Sciatic nerve (tissue), 2 donors: ENCODE data around the gene SRBD1. TPM values are rescaled to one million over a fixed set of nuclear protein-coding genes. Genes with fewer than 3 reads are reported as not detected.
"Not testable (repeated sequence)": the region's sequence is repeated elsewhere in the genome, so short reads cannot be mapped to it uniquely, and the experiment has no call there.

Source experiments
- ATAC-seq: fragments of 200-7000 bp; cut with Tn5 transposase; one replicate; pipeline ENCODE4 v1.9.1; 2020; ENCODE audit warnings: mild to moderate bottlenecking, moderate library complexity
- DNase-seq: peaks from one replicate; pipeline ENCODE4 v3.0.0-alpha.2; 2020; ENCODE audit warnings: low spot score
- intact Hi-C: fragments of 100-400 bp; cut with DNase I; formaldehyde crosslinking; loops from one replicate; pipeline ENCODE4 v1.14.2; 2022
- total RNA-seq: library from RNA; stranded (reverse); fragmentation: NEBNext Ultra II Directional; extraction: Animal tissue kit (Norgen Biotek cat#: 25700); gene quantifications from one replicate; pipeline ENCODE4 v1.2.1, GENCODE V29; 2021
- donor health status: DM: no; HTN: no; CAD: no.
- donor health status: DM: no; HTN: no; CAD: no.

Gene SRBD1
- total RNA-seq, 1 donor from 2014 or later = 22.5 TPM

GRCh38 chr2:45448217-45448616 lies 162.8 kb downstream of the SRBD1 start:
- intact Hi-C loops = no loop called here
- ATAC-seq (no peak), DNase-seq (no peak)

GRCh38 chr2:45446016-45446415 lies 165.1 kb downstream of the SRBD1 start:
- DNase-seq (no peak), ATAC-seq (no peak)
- intact Hi-C loops = no loop called here

GRCh38 chr2:45445037-45445436 lies 166.0 kb downstream of the SRBD1 start:
- intact Hi-C loops = no loop called here
- no peak for DNase-seq
- no peak for ATAC-seq

DNA sequence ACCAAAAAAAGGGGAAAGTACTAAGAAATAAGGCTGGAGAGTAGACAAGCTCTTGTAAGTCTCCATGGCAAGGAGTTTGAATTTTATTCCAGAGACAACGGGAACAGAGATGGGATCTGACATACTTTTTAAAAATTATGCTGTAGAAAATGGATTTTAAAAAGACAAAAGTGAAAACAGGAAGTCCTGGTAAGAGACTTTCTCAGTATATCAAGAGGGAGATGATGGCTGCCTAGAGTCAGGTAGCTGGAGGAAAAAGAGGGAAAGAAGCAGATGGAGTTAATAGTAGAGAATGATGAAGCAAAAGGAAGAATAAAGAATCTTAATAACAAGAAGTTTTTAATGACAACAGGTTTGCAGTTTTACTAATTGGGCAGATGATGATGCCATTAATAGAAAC lies 168.1 kb downstream of the SRBD1 start:
- DNase-seq = no peak
- ATAC-seq = no peak
- intact Hi-C loops = no loop called here

- intact Hi-C loops = no loop called here
- ATAC-seq = no peak
- no peak for DNase-seq
These were observed 169.0 kb downstream of the SRBD1 start for GRCh38 chr2:45442026-45442425.

GRCh38 chr2:45441571-45441970 lies 169.5 kb downstream of the SRBD1 start:
- intact Hi-C loops = no loop called here
- no peak for DNase-seq
- no peak for ATAC-seq

DNA sequence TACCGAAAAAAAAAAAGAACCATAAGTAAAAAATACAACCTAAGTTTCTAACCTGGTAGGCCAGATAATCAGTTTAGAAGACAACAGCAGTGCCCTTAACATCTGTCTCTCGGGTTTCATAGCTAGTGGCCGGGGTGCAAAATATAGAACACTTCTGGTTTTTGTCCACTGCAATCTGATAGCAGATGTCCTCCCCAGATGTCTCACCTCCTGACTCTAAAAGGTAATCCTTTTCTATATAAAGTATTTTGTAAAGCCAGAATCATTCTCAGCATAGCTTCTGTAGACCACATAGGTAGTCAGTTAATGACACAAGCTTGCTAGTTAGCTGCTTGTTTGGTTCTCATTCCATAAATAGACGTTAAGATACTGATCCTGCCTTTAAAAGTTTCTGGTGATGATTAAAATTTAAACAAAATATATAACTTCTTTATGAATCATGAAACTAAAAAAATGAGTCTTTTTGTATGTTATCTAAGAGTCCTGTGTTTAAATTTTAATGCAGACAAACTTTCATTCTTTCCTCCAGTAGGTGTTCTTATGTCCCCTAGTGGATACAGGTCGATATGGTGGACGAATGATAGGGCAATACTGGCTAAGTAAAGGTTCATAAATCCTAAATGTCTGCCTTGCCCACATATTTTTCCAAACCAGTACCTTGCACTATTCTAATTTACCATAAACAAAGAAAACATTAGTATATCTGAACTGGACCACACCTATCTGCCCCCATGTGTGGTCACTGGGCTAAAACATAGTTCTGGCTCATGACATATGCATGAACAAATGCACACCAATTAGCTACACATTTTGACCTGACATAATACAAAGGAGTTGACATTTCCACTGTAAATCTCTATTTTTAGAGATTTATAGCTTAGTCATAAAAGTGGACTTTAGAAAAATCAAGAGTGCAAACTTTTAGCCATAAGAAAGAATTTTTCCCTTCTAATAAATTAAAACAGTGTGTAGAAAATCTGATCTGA lies 171.0 kb downstream of the SRBD1 start:
- intact Hi-C loops = no loop called here
- ATAC-seq (no peak), DNase-seq (no peak)

- intact Hi-C loops = no loop called here
- no peak for DNase-seq
- ATAC-seq = no peak
These were observed 172.0 kb downstream of the SRBD1 start for GRCh38 chr2:45438872-45439665.

GRCh38 chr2:45436456-45436855 lies 174.6 kb downstream of the SRBD1 start:
- no peak for ATAC-seq
- DNase-seq = no peak
- intact Hi-C loops = no loop called here

- DNase-seq = no peak
- no peak for ATAC-seq
- intact Hi-C loops = no loop called here
These were observed 175.8 kb downstream of the SRBD1 start for GRCh38 chr2:45435316-45435715.

DNA sequence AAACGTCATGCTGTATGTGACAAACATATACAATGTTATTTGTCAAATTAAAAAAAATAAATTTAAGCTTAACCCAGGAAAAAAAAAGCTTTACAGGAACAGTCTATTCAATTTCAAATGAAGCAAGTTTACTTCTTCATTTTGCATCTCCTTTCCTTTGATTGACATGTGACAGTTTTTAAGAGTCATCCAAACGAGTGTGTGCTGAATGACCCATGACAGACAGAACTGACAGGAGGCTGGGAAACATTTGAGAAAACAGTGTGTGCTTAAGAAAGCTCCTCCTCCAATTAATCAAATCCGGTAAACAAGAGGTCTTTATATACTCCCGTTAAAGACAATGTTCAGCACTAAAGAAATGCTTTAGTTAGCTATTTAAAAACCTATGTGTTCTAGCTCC lies 177.7 kb downstream of the SRBD1 start:
- no peak for DNase-seq
- intact Hi-C loops = no loop called here
- ATAC-seq = no peak

DNA sequence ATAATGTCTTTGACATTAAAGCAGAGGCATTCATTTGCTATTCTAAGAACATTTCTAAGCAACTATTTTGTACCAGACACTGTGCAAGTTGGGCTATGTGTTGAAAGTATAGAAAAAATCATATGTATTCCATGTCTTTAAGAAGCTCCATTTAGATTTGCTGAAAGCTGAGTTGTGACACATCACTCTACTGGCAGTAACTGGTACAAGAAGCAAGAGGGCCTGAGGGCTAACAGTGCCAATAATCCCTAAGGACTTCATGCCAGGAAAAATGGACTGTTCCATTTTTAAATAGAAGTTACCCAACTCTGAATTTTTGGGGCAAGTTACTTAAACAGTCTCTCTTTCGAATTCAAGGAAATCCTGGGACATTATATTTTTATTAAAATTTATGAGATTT lies 178.7 kb downstream of the SRBD1 start:
- DNase-seq (no peak), ATAC-seq (no peak)
- intact Hi-C loops = no loop called here

DNA sequence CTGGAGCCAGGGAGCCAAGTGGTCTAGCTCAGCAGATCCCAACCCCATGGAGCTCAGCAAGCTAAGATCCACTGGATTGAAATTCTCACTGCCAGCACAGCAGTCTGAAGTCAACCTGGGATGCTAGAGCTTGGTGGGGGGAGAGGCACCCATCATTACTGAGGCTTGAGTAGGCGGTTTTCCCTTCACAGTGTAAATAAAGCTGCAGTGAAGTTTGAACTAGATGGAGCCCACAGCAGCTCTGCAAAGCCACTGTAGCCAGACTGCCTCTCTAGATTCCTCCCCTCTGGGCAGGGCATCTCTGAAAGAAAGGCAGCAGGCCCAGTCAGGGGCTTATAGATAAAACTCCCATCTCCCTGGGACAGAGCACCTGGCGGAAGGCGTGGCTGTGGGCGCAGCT lies 185.0 kb downstream of the SRBD1 start:
- ATAC-seq, DNase-seq, intact Hi-C loops: not testable (repeated sequence)

DNA sequence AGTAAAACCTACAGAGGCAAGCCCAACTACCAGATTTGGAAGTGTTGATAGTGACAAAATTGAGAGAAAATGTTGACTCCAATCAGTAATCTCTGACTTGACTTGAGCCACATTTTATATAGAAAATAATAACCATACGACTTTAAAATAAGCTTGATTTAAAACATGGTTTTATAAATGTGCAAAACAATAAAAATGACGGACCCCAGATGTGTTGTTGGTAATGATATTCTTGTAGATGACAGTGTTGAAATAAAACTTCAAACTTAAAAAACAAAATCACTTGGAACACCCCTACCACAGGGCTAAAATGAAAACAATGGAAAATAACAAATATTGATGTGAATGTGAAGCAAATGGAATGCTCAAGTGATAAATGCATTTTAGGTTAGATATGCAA lies 188.1 kb downstream of the SRBD1 start:
- ATAC-seq = no peak
- intact Hi-C loops = no loop called here
- no peak for DNase-seq

GRCh38 chr2:45418532-45418931 lies 192.5 kb downstream of the SRBD1 start:
- intact Hi-C loops = no loop called here
- DNase-seq (no peak), ATAC-seq (no peak)

DNA sequence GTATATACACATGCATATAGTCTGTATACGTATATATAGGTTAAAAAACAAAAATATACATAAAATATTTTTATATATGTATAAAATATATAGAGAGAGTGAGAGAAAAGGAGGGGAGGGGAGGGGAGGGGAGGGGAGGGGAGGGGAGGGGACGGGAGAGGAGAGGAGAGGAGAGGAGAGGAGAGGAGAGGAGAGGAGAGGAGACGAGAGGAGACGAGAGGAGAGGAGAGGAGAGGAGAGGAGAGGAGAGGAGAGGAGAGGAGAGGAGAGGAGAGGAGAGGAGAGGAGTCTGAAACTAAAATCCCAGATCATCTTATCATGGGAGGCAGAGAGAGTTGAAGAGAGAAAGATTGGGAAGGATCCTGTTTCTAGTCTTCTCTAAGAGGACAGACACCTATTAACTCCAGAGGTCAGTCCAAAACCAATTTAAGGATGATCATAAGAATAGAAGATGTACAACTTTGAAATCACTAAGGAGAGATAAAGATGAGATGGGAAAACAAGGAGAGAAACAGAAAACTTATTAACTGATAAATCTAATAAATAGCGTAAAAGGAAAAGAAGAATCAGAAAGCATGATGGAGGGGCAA lies 195.4 kb downstream of the SRBD1 start:
- ATAC-seq = no peak
- intact Hi-C loops = no loop called here
- no peak for DNase-seq

DNA sequence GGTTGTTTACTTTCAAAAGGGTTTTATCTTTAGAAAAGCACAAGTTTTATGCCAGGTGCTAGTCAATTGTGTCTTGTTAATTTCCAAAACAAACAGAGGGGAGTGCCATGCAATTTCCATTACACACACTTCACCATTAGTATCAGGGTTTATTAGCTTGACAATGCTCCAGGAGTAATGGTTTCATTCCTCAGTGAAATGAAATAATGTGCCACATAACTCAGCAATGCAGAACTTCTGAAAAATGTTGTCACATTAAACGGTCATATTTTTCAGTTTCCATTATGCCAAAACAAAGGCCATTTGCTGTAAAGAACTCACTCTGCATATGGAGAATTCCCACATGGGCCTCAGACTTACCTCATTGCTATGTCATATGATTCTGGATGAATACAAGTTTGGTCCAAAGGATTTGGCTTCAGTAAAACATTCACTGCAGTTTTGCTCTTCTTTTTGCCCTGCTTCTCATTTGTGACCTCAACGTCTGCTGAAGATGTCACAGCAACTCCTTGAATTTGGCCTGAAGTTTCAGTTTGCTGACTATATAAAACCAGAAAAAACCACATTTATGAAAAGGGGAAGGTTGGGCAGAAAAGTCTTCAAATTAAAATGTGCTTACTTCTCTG lies 198.2 kb downstream of the SRBD1 start:
- DNase-seq (no peak), ATAC-seq (peak; percentile 89)
- intact Hi-C loops = no loop called here

- intact Hi-C loops = no loop called here
- DNase-seq = no peak
- ATAC-seq = no peak
These were observed 201.4 kb downstream of the SRBD1 start for GRCh38 chr2:45409677-45410076.

DNA sequence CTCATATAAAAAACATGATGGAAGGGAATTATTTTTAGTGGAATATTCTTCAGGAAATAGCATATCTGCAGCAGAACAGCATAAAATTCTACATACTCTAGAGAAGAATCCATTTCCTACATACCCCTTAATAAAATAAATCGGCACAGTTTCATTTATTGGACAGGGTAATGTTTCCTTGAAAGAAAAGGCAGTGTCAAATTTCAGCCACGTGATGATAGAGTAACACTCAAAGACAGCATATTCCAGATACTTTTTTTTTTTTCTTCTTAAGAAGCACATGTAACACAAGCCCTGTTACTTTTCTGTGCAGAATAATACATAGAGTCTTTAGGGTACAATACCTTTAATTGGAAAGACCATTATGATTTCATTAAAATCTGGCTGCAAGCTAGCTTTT lies 204.4 kb downstream of the SRBD1 start:
- no peak for DNase-seq
- intact Hi-C loops = no loop called here
- ATAC-seq = no peak
